HUES48 (cell line): Measurements from ENCODE around the gene MFNG.

ENCODE experiments used
- H3K27ac ChIP-seq: one replicate; pipeline ENCODE4 v1.7.0; 2013; ENCODE audit warnings: low read depth, low read length, inconsistent platforms
- H3K27me3 ChIP-seq: 2 replicates; pipeline ENCODE4 v1.6.1; 2013; ENCODE audit warnings: mild to moderate bottlenecking, low read length; ENCODE audit not compliant: control insufficient read depth, insufficient read depth
- H3K36me3 ChIP-seq: 2 replicates; pipeline ENCODE4 v1.6.1; 2013; ENCODE audit warnings: low read length; ENCODE audit not compliant: control insufficient read depth, insufficient read depth
- H3K4me1 ChIP-seq: 2 replicates; pipeline ENCODE4 v1.6.1; 2013; ENCODE audit warnings: mild to moderate bottlenecking, low read length; ENCODE audit not compliant: control insufficient read depth, insufficient read depth
- H3K4me3 ChIP-seq: 2 replicates; pipeline ENCODE4 v1.5.1; 2013; ENCODE audit warnings: mild to moderate bottlenecking, low read depth, low read length
- H3K9ac ChIP-seq: 2 replicates; pipeline ENCODE4 v1.6.1; 2013; ENCODE audit warnings: mild to moderate bottlenecking, low read depth, low read length, moderate library complexity
- H3K9me3 ChIP-seq: 2 replicates; pipeline ENCODE4 v1.6.1; 2013; ENCODE audit warnings: low read length; ENCODE audit not compliant: control insufficient read depth, insufficient read depth

MFNG gene

DNA sequence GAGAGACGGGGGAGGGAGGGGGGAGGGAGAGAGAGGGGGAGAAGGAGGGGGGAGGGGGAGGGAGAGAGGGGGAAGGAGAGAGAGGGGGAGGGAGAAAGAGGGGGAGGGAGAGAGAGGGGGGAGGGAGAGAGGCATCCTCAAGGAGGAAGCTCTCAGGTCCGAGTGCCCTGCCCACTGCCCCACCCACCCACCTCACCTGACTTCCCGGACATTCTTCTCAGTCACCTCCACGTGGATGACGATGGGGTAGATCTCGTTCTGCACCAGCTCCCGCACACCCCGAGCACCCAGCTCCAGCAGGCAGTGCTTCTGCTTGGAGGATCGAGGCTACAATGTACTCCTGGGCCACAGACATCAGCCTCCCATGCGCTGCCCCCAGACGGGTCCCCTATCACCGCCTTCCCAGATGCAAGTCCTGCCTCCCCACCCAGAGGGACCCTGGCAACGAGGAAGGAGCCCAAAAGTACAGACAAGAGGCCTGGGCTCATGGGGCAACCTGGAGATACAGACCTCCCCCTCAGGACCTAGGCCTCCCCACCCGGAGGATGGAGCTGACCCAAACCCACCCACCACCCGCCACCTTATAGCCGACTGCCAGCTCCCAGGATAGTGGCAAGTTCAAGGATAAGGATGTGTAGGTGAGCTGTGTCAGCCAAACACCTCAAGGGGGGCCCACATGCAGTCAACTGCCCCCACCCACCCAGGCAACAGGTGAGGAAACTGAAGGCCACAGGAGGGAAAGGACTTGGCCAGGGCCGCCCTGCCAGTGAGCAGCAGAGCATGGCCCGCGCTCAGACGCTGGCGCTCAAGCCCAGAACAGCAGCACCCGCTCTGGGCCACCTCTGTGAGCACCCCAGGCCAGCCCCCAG, 5.6 kb upstream of the MFNG start:
- H3K27me3 ChIP-seq, result no peaks in the 10 kb centered on the region
- H3K36me3 ChIP-seq, result no peaks in the 10 kb centered on the region; the same call in 1 of the 2 replicates
- H3K4me3 ChIP-seq, result no peak overlapping the region
- peaks cover 4% of the 10 kb centered on the region; the same call in 1 of the 2 replicates for H3K4me1 ChIP-seq
- H3K27ac ChIP-seq, result no peak overlapping the region
- no peak overlapping the region for H3K9ac ChIP-seq
- no peaks in the 10 kb centered on the region for H3K9me3 ChIP-seq

DNA sequence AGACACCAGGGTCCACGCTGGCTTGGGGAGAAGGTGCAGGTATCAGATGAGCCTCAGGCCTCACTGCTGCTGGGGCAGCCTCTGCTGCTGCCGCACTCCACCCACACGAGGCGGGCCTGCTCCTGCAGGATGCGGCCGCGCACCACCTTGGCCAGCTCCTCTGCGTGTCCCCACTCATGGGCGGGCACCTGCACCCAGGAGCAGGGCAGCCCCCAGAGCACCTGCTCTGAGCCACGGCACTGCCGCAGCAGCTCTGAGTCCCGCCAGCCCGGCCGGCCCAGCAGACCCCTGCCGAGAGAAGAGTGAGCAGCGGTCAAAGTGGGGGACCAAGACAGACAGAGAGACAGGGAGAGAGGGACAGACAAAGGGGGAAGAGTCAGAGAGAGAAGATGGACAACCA, 4.9 kb upstream of the MFNG start:
- Histone ChIP-seq H3K27ac (no peak overlapping the region), H3K36me3 (no peaks in the 10 kb centered on the region; the same call in 1 of the 2 replicates), H3K27me3 (no peaks in the 10 kb centered on the region), H3K9ac (no peak overlapping the region), H3K4me3 (no peak overlapping the region), H3K4me1 (peaks cover 4% of the 10 kb centered on the region; the same call in 1 of the 2 replicates), H3K9me3 (no peaks in the 10 kb centered on the region)

DNA sequence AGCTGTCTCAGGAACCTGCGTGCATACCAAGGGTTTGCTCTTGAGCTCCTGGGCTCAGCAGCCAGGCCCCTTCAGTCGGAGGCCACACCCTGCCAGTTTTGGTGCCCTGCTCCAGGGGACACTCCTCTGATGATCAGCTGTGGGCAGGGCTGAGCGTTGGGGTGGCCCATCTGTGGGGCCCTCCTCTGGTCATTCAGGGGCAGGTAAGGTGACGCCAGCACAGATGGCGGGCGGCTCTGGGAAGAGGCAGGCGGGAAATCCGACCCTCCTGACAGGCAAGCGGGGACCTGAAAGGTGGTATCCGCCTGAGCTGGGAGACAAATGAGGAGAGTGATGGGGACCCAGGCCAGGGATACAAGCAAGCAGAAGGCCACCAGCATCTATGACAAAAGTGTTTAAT, 3.8 kb upstream of the MFNG start:
- no peak overlapping the region for H3K9ac ChIP-seq
- H3K27ac ChIP-seq, result no peak overlapping the region
- H3K36me3 ChIP-seq, result no peaks in the 10 kb centered on the region; the same call in 1 of the 2 replicates
- H3K4me3 ChIP-seq, result no peak overlapping the region
- peaks cover 9% of the 10 kb centered on the region; the same call in 1 of the 2 replicates for H3K4me1 ChIP-seq
- H3K27me3 ChIP-seq, result no peaks in the 10 kb centered on the region
- no peaks in the 10 kb centered on the region for H3K9me3 ChIP-seq

DNA sequence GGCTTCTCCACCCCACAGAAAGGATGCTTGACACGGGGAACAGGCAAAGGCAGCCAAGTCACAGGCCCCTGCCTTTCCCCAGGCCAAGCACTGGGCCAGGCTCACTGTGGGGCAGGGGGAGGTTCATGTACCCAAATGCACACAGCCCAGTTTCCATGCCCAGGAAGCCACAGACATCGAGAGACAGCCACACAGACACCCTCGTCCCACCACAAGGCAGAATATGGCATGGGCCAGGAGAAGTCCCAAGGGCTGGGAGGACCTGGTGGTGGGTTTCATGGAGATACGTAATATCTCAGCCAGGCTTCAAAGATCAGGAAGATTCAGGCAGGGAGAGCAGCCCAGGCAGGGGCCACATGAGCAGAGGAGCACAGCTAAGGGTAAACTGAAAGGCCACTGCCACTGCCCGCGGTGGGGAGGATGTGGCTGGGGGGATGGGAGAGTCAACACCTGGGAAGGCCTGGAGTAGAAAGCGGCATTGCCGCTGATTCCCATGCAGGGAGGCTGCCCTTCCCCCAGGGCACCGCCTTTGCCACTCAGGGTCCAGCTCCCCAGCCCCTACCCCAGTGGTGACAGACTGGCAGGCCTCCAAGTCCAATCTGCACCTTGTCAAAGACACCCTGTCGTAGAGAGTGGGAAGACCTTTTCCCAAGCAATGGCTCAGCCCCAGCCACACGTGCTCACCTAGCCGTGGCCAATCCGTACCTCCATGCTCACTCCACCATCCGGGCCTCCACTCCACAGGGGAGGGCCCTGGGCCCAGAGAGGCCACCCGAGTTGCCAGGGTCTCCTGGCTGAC, 2.4 kb upstream of the MFNG start:
- Histone ChIP-seq H3K27ac (no peak overlapping the region), H3K36me3 (no peaks in the 10 kb centered on the region; the same call in 1 of the 2 replicates), H3K4me3 (no peak overlapping the region), H3K27me3 (no peaks in the 10 kb centered on the region), H3K9me3 (no peaks in the 10 kb centered on the region), H3K9ac (no peak overlapping the region), H3K4me1 (peaks cover 9% of the 10 kb centered on the region; the same call in 1 of the 2 replicates)

DNA sequence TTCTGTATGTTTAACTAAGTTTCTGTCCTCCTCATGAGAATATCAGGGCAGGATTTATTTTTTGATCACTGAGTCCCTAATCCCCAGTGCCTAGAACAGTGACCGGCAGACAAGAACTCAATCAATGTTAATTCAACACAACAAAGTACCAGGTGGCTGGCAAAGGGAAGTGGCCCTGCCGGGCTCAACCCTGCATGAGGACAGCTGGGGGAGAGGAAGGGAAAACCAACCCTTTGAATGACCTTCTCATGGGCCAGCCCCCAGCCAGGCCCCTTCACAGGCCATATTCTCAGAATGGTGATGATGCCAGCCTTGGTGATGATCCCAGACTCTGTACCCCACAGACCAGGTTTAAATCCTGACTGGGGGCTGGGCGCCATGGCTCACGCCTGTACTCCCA, 1.4 kb upstream of the MFNG start:
- H3K27ac ChIP-seq, result no peak overlapping the region
- no peaks in the 10 kb centered on the region for H3K27me3 ChIP-seq
- no peak overlapping the region for H3K4me3 ChIP-seq

DNA sequence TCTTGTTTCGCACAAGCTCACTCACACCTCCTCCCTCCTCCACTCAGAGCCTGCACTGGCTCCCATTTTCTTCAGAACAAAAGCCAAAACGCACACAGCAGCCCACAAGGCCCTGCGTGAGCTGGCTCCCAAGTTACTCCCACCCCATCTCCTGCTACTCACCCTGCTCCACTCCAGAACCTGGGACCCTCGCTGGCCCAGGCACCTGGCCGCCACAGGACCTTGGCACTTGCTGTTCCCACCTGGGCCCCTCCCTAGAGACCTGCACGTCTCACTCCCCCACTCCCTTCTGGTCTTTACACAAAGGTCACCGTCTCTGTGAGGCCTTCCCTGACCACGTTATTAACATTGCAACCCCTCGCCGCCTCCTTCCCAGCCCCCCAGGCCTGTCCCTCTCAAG, 945 bp upstream of the MFNG start:
- Histone ChIP-seq H3K9ac (no peak overlapping the region), H3K9me3 (no peaks in the 10 kb centered on the region), H3K27me3 (no peaks in the 10 kb centered on the region), H3K4me3 (no peak overlapping the region), H3K27ac (no peak overlapping the region), H3K4me1 (peaks cover 9% of the 10 kb centered on the region; the same call in 1 of the 2 replicates), H3K36me3 (no peaks in the 10 kb centered on the region; the same call in 1 of the 2 replicates)

More for the DNA sequence above, 1.4 kb upstream of the MFNG start:
- Histone ChIP-seq H3K9ac (no peak overlapping the region), H3K4me1 (peaks cover 9% of the 10 kb centered on the region; the same call in 1 of the 2 replicates), H3K9me3 (no peaks in the 10 kb centered on the region), H3K36me3 (no peaks in the 10 kb centered on the region; the same call in 1 of the 2 replicates)

DNA sequence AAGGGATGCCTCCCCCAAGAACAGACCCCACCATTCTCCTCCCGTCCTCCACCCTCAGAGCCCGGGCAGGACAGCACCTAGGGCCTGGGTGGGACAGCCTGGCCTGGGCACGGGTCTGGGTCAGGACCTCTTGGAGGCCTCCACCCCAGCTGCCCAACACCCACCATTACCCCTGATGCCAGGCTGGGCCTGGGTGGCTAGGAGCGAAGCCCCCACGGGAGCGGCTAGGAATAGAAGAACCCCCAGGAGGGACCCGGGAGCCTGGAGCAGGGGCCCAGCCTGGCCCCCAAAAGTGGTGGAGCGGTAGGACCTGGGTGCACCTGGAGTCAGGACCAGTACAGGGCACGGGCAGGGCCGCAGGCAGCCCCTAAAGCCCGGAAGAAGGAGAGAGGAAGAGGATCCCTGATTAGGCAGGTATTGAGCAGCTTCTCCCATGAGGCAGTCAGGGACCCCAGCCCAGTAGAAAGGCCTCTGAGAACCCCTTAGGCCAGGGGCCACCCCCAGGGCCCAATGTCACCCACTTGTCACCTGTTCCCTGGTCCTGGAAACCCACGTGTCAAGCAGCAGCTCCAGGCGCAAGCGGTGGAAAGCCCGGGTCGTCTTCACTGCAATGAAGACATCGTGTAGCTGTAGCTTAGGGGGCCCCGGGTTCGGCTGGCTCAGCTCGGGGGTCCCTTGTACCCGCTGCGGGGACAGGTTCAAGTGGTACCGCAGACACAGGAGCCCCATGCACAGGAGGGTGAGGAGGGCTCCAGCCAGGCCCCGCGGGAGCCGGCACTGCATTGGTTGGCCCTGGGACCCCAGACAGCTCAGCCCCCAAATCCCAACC, 575 bp downstream of the MFNG start:
- Histone ChIP-seq H3K4me1 (peaks cover 9% of the 10 kb centered on the region; the same call in 1 of the 2 replicates), H3K27ac (no peak overlapping the region), H3K9ac (no peak overlapping the region)

DNA sequence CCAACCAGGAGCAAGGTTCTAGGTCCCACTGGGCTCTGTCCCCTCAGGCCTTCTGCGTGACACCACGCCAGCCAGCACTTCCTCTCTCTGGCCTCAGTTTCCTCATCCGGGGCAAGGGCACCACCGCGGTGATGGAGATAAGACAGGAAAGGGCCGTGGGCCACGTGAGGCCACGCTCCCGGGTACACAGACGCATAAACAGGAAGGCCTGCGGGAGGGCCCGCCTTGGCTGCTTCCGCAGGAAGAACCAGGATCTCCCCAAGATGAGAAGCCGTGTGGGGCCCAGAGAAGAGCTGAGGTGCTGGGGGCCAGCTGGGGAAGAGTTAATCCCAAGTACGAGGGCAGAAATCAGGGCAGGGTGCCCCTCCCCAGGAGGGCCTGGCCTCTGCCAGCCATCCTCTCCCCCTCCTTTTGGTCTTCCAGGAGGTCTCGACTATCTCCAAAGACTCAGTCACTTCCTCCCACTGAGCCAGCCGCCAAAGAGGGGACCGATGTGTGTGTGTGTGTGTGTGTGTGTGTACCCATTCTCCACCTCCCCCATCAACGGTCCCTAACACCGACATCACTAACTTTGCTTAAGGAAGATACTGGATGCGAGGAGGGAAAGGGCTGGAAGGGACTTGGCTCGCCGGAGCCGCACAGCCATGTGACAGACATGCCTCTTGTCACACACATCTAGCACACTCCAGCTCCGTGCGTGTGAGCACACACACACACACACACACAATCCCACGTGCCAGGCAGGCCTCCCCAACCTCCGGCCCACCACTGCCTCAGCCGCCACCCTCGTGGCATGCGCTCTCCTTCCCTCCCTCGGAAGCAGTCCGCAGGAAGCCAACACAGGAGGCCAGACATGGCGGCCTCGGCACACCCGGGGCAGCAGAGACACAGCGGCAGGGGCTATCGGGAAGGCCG, 1.4 kb downstream of the MFNG start:
- Histone ChIP-seq H3K4me3 (no peak overlapping the region), H3K27me3 (no peaks in the 10 kb centered on the region), H3K9me3 (no peaks in the 10 kb centered on the region), H3K27ac (no peak overlapping the region), H3K4me1 (peaks cover 9% of the 10 kb centered on the region; the same call in 1 of the 2 replicates), H3K36me3 (no peaks in the 10 kb centered on the region), H3K9ac (no peak overlapping the region)

More for the DNA sequence above, 575 bp downstream of the MFNG start:
- Histone ChIP-seq H3K36me3 (no peaks in the 10 kb centered on the region; the same call in 1 of the 2 replicates), H3K4me3 (no peak overlapping the region), H3K9me3 (no peaks in the 10 kb centered on the region), H3K27me3 (no peaks in the 10 kb centered on the region)

DNA sequence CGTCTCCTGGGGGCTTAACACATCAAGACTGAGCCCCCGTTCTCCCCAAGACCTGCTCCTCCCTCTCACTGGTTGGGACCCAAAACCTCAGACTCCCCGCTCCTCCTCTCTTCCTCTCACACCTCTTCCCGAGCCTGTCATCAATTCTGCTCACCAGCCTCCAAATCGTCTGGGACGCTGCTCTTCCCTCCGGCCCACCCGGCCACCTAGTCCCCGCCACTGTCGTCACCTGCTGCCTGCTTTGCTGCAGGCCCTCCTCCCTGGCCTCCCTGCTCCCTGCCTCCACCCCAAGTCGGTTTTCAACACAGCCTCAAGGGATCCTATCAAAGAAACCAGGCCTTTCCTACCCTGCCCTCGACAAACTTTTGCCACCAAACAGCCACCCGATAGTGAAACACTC, 3.1 kb downstream of the MFNG start:
- H3K9ac ChIP-seq, result no peak overlapping the region
- H3K4me1 ChIP-seq, result peaks cover 9% of the 10 kb centered on the region; the same call in 1 of the 2 replicates
- no peak overlapping the region for H3K4me3 ChIP-seq
- no peaks in the 10 kb centered on the region for H3K27me3 ChIP-seq
- H3K9me3 ChIP-seq, result no peaks in the 10 kb centered on the region
- H3K27ac ChIP-seq, result no peak overlapping the region
- H3K36me3 ChIP-seq, result no peaks in the 10 kb centered on the region
